GM19035 (cell line): ENCODE results near the gene APOBEC3H.
"Not testable (repeated sequence)": the region's sequence is repeated elsewhere in the genome, so short reads cannot be mapped to it uniquely, and the experiment has no call there.

Source experiments
- ATAC-seq: cut with Tn5 transposase; IDR thresholded peaks from one replicate; pipeline ENCODE4 v1.9.1; 2021; ENCODE audit not compliant: unreplicated experiment

The APOBEC3H gene

DNA sequence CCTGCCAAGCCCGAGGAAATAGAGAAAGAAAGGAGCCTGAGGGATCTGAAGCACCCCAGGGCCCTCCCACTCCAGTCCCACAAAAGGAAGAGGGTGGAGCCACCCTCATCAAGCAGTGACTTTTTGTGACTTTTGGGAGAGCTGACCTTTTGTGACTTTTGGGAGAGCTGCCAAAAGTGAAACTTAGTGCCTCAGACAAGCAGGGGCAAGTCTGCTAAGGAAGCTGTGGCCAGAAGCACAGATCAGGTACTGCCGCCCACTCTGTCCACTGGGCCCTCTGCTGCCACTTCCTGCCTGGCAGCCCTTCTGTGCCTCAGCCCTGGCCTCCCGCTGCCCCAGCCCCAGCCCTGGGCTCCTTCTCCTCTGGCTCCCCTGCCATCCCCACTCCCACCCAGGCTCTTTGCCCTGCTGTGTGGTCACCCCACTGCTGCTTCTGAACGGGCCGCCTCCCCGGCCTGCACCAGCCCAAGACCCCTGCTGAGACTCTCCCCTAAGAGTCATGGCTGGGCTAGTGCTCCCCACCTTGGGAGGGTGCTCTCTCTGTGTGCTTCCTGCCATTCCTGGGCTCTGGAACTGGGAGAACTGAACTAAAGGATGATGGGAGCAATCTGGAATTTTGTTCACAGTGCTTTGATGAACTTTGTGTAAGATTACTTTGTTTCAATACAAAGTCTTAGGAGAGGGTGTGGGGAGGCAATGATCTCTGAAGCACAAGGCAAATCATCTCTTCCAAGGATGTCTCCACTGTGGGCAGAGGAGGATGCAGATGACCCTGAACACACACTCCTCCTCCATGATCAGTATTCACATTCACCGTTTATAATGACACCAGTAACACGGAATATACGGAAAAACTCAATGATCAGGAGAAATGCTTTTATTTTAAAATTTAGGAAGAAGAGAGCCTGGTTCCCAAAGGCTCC, at the start of gene APOBEC3H:
TSS of gene APOBEC3H (plus strand) at position 147 of the 923 bp plus-strand sequence. CDS start 3,035 bp downstream, outside the sequence.
- ATAC-seq: no peak

DNA sequence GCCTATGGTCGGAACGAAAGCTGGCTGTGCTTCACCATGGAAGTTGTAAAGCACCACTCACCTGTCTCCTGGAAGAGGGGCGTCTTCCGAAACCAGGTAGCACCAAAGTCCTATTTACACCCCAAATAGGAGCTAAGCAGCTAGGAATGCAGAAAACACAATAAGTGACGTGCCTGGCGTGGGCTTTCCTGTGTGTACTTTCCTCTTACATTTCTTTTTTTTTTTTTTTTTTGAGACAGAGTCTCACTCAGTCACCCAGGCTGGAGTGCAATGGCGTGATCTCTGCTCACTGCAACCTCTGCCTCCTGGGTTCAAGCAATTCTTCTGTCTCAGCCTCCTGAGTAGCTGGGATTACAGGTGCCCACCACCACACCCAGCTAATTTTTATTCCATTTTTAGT, 47.6 kb upstream of the APOBEC3H start:
- not testable (repeated sequence) for ATAC-seq

DNA sequence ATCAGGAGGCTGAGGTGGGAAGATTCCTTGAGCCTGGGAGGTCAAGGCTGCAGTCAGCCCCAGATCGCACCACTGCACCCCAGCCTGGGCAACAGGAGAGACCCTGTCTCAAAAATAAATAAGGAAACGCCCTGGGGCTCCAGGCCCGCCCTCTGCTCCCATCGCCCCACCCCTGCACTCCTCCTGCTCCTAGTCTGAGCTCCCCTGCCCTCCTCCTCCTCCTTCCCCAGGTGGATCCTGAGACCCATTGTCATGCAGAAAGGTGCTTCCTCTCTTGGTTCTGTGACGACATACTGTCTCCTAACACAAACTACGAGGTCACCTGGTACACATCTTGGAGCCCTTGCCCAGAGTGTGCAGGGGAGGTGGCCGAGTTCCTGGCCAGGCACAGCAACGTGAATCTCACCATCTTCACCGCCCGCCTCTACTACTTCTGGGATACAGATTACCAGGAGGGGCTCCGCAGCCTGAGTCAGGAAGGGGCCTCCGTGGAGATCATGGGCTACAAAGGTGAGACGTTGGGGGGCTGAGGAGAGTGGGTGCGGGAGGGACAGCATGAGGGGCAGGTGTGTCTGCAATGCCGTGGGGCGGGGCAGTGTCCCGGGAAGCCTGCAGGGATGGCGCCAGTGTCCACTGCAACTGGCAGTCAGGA, 45.1 kb upstream of the APOBEC3H start:
- ATAC-seq: not testable (repeated sequence)

DNA sequence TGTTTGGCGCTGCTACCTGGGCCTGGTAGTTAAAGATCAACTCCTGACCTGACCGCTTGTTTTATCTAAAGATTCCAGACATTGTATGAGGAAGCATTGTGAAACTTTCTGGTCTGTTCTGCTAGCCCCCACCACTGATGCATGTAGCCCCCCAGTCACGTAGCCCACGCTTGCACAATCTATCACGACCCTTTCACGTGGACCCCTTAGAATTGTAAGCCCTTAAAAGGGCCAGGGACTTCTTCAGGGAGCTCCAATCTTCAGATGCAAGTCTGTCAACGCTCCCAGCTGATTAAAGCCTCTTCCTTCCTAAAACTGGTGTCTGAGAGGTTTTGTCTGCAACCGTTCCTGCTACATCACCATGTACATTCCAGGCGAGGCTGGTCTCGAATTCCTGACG, 41.4 kb upstream of the APOBEC3H start:
- ATAC-seq: no peak

DNA sequence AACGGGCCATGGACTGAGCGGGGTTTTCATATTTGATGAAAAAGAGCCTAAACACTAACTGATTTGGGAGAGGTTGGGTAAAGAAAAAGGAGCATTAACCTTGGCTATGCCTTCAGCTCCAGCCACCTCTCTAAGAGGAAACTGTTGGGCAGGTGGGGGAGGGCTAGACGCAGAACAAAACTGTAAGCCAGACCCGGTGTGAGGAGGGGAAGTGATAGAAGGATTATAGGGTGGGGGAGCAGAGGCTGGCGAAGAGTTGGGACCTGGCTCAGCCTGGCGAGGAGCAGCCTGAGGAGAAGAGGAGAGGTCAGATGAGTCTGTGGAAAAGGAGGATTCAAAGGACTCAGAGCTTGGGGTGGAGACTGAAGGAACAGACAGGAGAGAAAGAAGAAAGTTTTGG, 35.8 kb upstream of the APOBEC3H start:
- not testable (repeated sequence) for ATAC-seq

DNA sequence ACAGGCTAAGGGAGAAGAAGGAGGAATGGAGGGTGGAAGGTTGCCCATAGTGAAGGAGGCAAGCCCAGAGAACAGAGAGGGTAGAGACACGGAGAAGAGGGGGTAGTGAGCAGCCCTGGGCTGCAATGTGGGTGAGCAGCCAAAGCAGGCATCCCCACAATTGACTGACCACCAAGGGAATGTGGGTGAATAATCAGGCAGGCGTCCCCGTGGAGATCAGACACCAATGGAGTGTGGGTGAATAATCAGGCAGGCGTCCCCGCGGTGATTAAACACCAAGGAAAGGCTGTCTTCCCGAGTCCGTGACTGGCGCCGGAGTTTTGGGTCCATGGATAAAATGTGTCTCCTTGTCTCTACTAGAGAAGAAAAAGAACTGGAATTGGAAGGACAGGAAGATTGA, 35.1 kb upstream of the APOBEC3H start:
- not testable (repeated sequence) for ATAC-seq

DNA sequence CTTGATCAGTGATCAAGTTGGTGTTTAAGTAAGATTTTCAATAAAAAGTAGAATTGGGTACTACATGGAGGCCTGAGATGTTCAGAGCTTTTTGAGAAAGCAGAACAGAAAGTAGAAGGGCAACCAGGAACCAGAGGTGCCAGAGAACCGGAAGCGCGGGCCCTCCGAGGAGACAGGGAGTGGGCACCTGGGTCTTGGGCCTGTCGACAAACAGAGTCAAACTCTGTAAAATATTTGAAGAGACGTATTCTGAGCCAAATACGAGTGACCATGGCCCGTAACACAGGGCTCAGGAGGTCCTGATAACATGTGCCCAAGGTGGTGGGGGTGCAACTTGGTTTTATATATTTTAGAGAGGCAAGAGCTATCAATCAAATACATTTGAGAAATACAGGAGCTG, 33.1 kb upstream of the APOBEC3H start:
- not testable (repeated sequence) for ATAC-seq

DNA sequence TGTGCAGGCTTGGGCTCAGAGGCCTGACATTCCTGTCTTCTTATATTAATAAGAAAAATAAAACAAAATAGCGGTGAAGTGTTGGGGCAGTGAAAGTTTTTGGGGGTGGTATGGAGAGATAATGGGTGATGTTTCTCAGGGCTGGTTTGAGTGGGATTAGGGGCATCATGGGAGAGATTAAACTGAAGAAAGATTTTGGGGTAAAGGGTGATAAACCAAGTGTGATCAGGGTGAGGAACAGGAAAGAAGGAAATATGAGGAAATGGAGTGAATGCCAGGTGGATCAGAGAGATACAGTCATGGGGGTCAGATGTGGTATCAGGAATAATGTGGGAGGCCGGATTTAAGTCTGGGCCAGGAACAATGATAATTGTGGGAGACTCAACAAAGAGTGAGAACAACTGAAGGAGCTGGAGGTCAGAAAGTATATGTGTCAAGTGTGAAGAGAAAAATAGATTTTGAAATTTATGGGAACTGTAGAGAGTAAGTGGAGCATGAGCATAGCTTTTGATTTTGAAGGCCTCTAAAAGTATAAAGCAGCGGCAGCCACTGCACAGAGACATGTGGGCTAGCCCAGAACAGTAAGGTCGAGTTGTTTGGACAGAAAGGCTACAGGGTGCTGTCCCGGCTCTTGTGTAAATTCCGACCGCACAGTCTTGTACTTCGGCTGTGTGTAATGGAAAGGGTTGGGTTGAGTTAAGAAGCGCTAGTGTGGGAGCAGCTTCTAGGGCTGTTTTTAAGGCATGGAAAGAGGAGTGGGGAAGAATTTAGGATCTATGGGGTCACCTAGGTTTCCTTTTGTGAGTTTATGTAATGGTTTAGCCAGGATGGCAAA, 30.4 kb upstream of the APOBEC3H start:
- ATAC-seq: peak; percentile 58

DNA sequence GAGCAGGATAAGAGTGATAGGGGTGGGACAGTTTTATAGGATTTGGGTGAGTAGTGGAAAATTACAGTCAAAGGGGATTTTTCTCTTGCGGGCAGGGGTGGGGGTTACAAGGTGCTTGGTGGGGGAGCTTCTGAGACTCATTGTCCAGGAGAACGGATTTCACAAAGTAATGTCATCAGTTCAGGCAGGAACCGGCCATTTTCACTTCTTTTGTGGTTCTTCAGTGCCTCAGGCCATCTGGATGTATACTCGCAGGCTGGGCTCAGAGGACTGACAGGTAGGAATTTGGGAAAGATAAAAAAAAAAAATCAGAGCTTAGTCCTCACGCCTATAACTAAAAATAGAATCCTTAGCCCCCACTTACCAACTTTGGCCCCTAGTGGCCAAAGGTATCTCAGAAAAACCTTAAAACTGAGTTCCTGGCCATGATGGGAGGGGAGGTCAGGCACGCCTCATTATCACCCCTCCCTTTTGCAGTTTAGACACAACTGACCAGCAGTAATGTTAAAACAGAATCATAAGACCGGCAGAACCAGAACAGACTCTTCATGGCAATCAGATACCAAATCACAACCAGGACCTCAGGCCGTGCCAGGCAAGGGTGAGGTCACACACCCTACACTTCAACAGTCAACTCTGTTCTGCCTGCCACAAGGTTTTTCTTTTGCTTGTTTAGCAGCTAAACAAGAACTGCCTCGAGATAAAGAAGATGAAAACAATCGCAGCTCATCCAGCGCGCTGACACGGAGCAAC, 28.8 kb upstream of the APOBEC3H start:
- no peak for ATAC-seq

DNA sequence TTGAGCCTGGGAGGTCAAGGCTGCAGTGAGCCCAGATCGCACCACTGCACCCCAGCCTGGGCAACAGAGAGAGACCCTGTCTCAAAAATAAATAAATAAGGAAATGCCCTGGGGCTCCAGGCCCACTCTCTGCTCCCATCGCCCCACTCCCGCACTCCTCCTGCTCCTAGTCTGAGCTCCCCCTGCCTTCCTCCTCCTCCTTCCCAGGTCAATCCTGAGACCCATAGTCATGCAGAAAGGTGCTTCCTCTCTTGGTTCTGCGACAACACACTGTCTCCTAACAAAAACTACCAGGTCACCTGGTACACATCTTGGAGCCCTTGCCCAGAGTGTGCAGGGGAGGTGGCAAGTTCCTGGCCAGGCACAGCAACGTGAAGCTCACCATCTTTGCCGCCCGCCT, 26.9 kb upstream of the APOBEC3H start:
- no peak for ATAC-seq

DNA sequence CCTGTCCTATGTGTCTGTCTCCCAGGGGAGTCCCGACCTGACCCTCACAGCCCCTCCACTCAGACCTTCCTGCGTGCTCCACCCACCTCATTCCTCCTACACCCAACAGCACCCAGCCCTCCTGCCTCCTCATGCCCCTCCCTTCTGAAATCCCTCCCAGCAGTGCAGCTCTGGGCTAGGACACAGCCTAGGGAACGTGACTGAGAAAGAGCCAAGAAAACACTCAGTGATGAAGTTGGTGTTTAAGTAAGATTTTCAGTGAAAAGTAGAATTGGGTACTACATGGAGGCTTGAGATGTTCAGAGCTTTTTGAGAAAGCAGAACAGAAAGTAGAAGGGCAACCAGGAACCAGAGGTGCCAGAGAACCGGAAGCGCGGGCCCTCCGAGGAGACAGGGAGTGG, 24.5 kb upstream of the APOBEC3H start:
- not testable (repeated sequence) for ATAC-seq

DNA sequence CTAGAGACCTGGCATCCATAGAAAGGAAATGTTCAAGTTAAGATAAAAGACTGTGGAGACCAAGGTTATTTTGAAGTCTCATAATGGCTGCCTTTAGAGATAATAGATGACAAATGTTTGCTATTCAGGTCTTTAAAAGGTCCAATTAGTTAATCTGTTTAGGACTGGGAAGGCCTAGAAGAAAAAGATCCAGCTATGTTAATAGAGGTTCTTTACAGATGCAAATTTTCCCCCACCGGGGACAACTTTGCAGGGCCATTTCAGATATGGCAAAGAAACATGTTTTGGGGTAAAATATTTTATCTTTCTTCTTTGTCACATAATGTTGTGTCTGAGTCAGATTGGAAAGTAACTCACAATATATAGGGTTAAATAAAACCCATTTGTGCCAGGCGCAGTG, 23.1 kb upstream of the APOBEC3H start:
- ATAC-seq: no peak

DNA sequence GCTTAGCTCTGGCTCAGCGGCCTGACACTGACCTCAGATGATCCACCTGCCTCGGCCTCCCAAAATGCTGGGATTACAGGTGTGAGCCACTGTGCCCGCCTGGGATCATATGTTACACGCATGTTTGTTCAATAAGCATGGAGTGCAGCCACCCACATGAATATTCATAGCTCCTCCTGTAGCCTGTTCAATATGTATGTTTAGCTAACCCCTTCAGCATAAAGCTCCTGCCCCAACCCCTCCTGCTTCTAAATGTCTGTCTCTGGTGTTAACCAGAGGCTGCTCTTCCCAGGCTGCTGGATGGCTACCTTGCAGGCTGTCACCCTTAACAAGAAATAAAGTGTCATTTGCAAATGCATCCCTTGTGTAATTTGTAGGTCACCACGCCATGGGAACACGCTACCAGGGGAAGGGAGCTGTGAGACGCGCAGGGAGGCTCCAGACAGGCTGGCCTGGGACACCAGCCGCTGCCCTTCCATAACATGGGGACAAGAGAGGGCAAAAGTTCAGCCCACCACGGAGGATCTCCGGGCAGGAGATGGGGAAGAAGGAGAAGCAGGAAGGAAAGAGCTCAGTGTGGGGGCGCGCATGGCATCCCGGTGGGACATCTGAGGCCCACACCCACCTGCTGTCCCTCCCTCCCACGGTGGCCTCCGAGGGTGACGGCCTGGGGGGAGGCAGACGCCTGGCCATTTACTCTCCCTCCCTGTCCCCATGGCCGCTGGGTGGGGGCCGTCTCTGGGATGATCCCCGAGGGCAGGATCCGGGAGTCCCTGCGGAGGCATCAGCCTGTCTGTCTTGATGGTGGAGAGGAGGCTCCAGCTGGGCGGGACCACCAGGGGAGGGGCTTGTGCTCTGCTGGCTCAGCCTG, 20.7 kb upstream of the APOBEC3H start:
- not testable (repeated sequence) for ATAC-seq

DNA sequence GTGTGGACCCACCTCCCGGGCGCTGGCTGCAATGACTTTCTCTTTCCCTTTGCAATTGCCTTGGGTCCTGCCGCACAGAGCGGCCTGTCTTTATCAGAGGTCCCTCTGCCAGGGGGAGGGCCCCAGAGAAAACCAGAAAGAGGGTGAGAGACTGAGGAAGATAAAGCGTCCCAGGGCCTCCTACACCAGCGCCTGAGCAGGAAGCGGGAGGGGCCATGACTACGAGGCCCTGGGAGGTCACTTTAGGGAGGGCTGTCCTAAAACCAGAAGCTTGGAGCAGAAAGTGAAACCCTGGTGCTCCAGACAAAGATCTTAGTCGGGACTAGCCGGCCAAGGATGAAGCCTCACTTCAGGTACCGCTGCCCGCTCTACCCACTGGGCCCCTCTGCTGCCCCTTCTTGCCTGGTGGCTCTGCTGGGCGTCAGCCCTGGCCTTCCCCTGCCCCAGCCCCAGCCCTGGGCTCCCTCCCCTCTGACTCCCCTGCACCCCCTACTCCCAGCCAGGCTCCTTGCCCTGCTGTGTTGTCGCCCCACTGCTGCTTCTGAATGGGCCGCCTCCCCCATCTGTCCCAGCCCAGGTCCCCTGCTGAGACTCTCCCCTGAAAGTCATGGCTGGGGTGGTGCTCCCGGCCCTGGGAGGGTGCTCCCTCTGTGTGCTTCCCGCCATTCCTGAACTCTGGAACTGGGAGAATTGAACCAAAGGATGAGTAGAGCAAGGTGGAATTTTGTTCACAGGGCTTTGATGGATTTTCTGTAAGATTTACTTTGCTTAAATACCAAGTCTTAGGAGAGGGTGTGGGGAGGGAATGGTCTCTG, 19.8 kb upstream of the APOBEC3H start, which contains the start of gene APOBEC3G:
TSS of gene APOBEC3G (plus strand) at position 250 of the 815 bp plus-strand sequence. CDS start at position 337, 87 bp downstream.
- ATAC-seq: peak; percentile 69

DNA sequence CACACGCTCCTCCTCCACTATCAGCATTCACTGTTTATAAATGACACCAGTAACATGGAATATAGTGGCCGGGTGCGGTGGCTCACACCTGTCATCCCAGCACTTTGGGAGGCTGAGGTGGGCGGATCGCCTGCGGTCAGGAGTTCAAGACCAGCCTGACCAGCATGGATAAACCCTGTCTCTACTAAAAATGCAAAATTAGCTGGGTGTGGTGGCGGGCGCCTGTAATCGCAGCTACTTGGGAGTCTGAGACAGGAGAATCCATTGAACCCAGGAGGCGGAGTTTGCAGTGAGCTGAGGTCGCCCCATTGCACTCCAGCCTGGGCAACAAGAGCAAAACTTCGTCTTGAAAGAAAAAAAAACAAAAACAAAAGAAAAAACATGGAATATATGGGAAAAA, 19.1 kb upstream of the APOBEC3H start:
- not testable (repeated sequence) for ATAC-seq

DNA sequence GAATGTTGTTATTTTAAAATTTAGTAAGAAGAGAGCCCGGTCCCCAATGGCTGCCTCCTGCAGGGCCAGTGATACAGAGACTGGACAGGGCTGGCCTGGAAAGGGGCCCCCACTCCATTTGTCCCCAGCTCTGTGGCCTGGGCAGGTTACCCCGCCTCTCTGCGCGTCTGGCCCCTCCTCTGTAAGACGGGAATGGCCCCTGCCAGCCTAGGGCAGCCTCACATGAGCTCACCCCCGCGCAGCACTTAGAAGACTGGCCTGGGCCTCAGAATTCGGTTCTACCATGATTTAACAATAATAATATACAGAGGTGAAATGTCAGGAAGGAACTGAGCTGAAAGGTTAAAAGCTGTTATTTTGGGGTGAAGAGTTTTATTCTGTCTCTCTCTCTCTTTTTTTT, 18.7 kb upstream of the APOBEC3H start:
- no peak for ATAC-seq

DNA sequence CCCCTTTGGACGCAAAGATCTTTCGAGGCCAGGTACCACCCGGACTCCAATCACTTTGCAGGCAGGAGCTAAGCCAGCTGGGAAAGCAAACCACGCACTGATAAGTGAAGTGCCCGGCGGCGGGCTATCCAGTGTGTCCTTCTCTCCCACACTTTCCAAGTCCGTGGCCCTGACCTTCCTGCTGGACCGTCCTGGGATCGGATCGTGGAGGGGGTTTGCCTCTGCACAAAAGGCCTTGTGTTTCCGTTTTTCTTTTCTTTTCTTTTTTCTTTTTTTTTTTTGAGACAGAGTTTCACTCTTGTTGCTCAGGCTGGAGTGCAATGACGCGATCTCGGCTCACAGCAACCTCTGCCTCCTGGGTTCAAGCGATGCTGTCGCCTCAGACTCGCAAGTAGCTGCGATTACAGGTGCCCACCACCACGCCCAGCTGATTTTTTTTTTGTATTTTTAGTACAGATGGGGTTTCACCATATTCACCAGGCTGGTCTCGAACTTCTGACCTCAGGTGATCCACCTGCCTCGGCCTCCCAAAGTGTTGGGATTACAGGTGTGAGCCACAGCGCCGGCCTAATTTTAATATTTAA, 17.9 kb upstream of the APOBEC3H start:
- not testable (repeated sequence) for ATAC-seq

DNA sequence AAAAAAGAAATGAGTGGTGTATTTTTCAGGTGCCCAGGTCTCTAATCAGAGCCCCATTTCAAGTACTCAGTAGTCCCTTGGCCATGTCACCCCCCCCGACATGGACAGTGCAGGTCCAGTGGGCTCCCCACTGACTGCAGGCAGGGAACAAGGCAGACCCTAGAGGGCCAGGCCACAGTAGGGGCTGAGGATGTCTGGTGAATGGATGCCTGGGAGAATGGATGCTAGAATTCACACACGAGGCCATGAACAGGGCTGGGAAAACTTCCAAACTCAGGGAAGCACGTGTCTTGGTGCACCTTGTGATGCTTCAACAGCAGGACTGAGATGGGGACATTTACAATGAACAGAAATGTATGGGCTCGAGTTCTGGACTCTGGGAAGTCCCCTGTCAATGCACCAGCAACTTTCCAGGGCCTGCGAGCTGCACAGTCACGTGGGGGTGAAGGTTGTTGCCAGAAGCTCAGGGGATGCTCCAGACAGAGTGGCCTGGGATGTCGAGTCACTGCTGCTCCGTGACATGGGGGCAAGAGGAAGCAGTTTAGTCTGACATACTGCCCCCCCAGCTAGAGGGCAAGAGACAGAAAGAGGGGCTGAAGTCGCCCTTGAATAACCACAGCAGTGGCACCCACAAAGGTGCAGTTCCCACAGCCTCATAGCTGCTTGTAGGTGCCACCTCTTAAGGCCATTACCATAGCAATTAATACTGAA, 16.8 kb upstream of the APOBEC3H start:
- ATAC-seq: no peak
